Measurements from ENCODE around the gene SIRT2. TPM values are rescaled to one million over a fixed set of nuclear protein-coding genes. Genes with fewer than 3 reads are reported as not detected.
A peak's percentile ranks its signal among the peaks of the same experiment; 100 is the strongest.

Gene SIRT2
- total RNA-seq, 1 experiment from 2014 or later = 162 TPM

GRCh38 chr19:38844093-38844686 lies 55.2 kb downstream of the SIRT2 start:
- intact Hi-C loops (cut with micrococcal nuclease; ENCODE audit: unreplicated experiment) = no loop called here

DNA sequence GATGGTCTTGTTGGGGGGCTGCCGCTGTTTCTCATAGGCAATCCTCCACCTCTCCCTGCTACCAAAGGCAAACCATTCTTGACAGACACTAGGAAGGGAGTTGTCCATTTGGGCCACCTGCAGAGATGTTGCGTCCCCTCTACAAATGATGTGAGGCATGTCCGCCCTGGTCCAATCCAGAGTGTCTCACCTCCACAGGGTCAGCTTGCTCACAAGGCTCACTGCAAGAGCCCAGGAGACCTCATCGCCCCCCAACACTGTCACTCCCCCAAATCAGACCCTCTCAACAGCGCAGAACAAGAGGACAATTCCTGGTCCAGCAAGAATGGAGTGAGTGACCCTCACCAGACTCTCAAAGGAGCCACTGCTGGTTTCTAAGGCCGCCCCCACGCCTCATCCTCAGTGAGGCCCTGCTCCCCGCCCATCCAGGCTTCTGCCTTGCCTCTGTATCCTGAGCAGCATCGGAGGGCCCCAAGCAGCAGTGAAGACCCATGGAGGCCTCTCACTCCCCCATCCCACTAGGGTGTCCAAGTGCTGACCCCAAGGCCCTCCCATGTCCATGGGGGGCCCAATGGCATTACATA lies 56.2 kb downstream of the SIRT2 start:
- Histone ChIP-seq H3K9me3 (ENCODE audit: control insufficient read depth, insufficient read depth, low read depth, low read length) (no peaks in the 10 kb centered on the region), H3K4me1 (ENCODE audit: control insufficient read depth, insufficient read depth, low read length) (peaks cover 86% of the 10 kb centered on the region), H3K27ac (ENCODE audit: low read length) (peak overlapping the region; percentile 10), H3K27me3 (ENCODE audit: control insufficient read depth, insufficient read depth, low read length) (no peaks in the 10 kb centered on the region), H3K4me3 (ENCODE audit: low read depth in 2 of 2, low read length in 2 of 2) (no peak overlapping the region), H3K36me3 (ENCODE audit: control insufficient read depth, insufficient read depth, low read length) (peaks cover 88% of the 10 kb centered on the region)
- BruUV-seq (replicated peaks) = no TSS peak
- ATAC-seq (no peak), DNase-seq (ENCODE audit: low read depth, low spot score) (no peak)
- in situ Hi-C loops (cut with HindIII; ENCODE audit: low pct_unique_long_range_greater_than_20kb, low sequenced_read_pairs) (loop anchor here (10.0 kb wide), 1 partner anchor 92 kb away; the partner anchor contains the start of genes MRPS12 and SARS2), intact Hi-C loops (cut with micrococcal nuclease; ENCODE audit: unreplicated experiment) (no loop called here)
- CTCF ChIA-PET = no interaction called here
- TF ChIP-seq, protein P1, sequence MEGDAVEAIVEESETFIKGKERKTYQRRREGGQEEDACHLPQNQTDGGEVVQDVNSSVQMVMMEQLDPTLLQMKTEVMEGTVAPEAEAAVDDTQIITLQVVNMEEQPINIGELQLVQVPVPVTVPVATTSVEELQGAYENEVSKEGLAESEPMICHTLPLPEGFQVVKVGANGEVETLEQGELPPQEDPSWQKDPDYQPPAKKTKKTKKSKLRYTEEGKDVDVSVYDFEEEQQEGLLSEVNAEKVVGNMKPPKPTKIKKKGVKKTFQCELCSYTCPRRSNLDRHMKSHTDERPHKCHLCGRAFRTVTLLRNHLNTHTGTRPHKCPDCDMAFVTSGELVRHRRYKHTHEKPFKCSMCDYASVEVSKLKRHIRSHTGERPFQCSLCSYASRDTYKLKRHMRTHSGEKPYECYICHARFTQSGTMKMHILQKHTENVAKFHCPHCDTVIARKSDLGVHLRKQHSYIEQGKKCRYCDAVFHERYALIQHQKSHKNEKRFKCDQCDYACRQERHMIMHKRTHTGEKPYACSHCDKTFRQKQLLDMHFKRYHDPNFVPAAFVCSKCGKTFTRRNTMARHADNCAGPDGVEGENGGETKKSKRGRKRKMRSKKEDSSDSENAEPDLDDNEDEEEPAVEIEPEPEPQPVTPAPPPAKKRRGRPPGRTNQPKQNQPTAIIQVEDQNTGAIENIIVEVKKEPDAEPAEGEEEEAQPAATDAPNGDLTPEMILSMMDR (IDR thresholded peaks at IDR 0.05) = no peak
- TF ChIP-seq TCF7L2 (IDR thresholded peaks at IDR 0.05; ENCODE audit: low read depth, low read length) (0 out of 2 replicates have a peak, but pooled peaks have one; percentile 30), SIN3A (IDR thresholded peaks at IDR 0.05; ENCODE audit: borderline replicate concordance, insufficient read depth, low read depth, low read length) (no peak)
- POLR2A ChIA-PET = interaction anchor here (1.0 to 1.6 kb wide), 2 partner anchors 8 to 49 kb away, joined by 3 to 4 read pairs; no protein-coding TSS in a partner anchor

More at GRCh38 chr19:38844093-38844686, 55.2 kb downstream of the SIRT2 start:
- peak overlapping the region; percentile 10 for H3K27ac ChIP-seq (ENCODE audit: low read length)
- peaks cover 85% of the 10 kb centered on the region for H3K36me3 ChIP-seq (ENCODE audit: control insufficient read depth, insufficient read depth, low read length)
- no peaks in the 10 kb centered on the region for H3K9me3 ChIP-seq (ENCODE audit: control insufficient read depth, insufficient read depth, low read depth, low read length)
- ChIA-PET CTCF (no interaction called here), POLR2A (interaction anchor here (0.6 to 1.6 kb wide), 10 partner anchors 9 to 111 kb away, joined by 3 to 11 read pairs (median 6); no protein-coding TSS in a partner anchor)
- BruUV-seq (replicated peaks) = no TSS peak
- TF ChIP-seq POLR2AphosphoS5 (IDR thresholded peaks at IDR 0.05; ENCODE audit: low read depth, low read length) = no peak
- TF ChIP-seq SIN3A (IDR thresholded peaks at IDR 0.05; ENCODE audit: borderline replicate concordance, insufficient read depth, low read depth, low read length) = no peak
- TF ChIP-seq, protein P1 (IDR thresholded peaks at IDR 0.05) = no peak
- no peak for TF ChIP-seq TCF7L2 (IDR thresholded peaks at IDR 0.05; ENCODE audit: low read depth, low read length)
- TF ChIP-seq, protein P2, sequence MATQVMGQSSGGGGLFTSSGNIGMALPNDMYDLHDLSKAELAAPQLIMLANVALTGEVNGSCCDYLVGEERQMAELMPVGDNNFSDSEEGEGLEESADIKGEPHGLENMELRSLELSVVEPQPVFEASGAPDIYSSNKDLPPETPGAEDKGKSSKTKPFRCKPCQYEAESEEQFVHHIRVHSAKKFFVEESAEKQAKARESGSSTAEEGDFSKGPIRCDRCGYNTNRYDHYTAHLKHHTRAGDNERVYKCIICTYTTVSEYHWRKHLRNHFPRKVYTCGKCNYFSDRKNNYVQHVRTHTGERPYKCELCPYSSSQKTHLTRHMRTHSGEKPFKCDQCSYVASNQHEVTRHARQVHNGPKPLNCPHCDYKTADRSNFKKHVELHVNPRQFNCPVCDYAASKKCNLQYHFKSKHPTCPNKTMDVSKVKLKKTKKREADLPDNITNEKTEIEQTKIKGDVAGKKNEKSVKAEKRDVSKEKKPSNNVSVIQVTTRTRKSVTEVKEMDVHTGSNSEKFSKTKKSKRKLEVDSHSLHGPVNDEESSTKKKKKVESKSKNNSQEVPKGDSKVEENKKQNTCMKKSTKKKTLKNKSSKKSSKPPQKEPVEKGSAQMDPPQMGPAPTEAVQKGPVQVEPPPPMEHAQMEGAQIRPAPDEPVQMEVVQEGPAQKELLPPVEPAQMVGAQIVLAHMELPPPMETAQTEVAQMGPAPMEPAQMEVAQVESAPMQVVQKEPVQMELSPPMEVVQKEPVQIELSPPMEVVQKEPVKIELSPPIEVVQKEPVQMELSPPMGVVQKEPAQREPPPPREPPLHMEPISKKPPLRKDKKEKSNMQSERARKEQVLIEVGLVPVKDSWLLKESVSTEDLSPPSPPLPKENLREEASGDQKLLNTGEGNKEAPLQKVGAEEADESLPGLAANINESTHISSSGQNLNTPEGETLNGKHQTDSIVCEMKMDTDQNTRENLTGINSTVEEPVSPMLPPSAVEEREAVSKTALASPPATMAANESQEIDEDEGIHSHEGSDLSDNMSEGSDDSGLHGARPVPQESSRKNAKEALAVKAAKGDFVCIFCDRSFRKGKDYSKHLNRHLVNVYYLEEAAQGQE (IDR thresholded peaks at IDR 0.05; ENCODE audit: insufficient read depth in 1 of 2, low read depth in 2 of 2, low read length in 1 of 2) = no peak
- DNase-seq (ENCODE audit: low read depth, low spot score) (no peak), ATAC-seq (no peak)
- in situ Hi-C loops (cut with HindIII; ENCODE audit: low pct_unique_long_range_greater_than_20kb, low sequenced_read_pairs) = loop anchor here (10.0 kb wide), 1 partner anchor 91 kb away; the partner anchor contains the start of genes MRPS12 and SARS2
- no peak overlapping the region for H3K4me3 ChIP-seq (ENCODE audit: low read depth in 2 of 2, low read length in 2 of 2)
- H3K4me1 ChIP-seq (ENCODE audit: control insufficient read depth, insufficient read depth, low read length) = peaks cover 81% of the 10 kb centered on the region
- H3K27me3 ChIP-seq (ENCODE audit: control insufficient read depth, insufficient read depth, low read length) = no peaks in the 10 kb centered on the region

Measured in Panc1 (cell line).